HEK293T (cell line): ENCODE results near the gene CUL9.
A peak's percentile ranks its signal among the peaks of the same experiment; 100 is the strongest.

Source experiments
- CTCF ChIA-PET: fragments of 350-600 bp; formaldehyde crosslinking; extraction: SDS; loops from one replicate; lab custom pipeline; 2021; ENCODE audit warnings: antibody characterized with exemption, inconsistent platforms; lab: Yijun Ruan, JAX
- POLR2A ChIA-PET: fragments of 350-600 bp; formaldehyde crosslinking; extraction: SDS; loops from one replicate; lab custom pipeline; 2020; ENCODE audit warnings: antibody characterized with exemption, inconsistent platforms; lab: Yijun Ruan, JAX
- DNase-seq: peaks from one replicate; pipeline ENCODE4 v3.0.0; 2012; ENCODE audit warnings: mixed read lengths; ENCODE audit errors: extremely low spot score
- ARNT ChIP-seq: fragments of 450-650 bp; IDR thresholded peaks from 2 replicates; pipeline ENCODE4 v1.6.1; 2017; ENCODE audit warnings: mild to moderate bottlenecking
- BHLHE40 ChIP-seq: fragments of 450-650 bp; IDR thresholded peaks from 2 replicates; pipeline ENCODE4 v1.6.1; 2016; ENCODE audit warnings: mild to moderate bottlenecking, moderate library complexity, borderline replicate concordance
- CTBP1 ChIP-seq: fragments of 450-650 bp; IDR thresholded peaks from 2 replicates; pipeline ENCODE4 v1.6.1; 2016; ENCODE audit warnings: borderline replicate concordance
- ELF4 ChIP-seq: fragments of 450-650 bp; IDR thresholded peaks from 2 replicates; pipeline ENCODE4 v1.6.1; 2017; ENCODE audit warnings: antibody characterized with exemption
- FOXA1 ChIP-seq: fragments of 450-650 bp; IDR thresholded peaks from 2 replicates; pipeline ENCODE4 v1.6.1; 2016; ENCODE audit warnings: mild to moderate bottlenecking
- FOXK2 ChIP-seq: fragments of 450-650 bp; IDR thresholded peaks from 2 replicates; pipeline ENCODE4 v1.6.1; 2016; ENCODE audit warnings: mild to moderate bottlenecking
- FOXM1 ChIP-seq: fragments of 450-650 bp; IDR thresholded peaks from 2 replicates; pipeline ENCODE4 v1.6.1; 2017; ENCODE audit warnings: mild to moderate bottlenecking, borderline replicate concordance
- HDGF ChIP-seq: fragments of 450-650 bp; IDR thresholded peaks from 2 replicates; pipeline ENCODE4 v1.6.1; 2017; ENCODE audit warnings: antibody characterized with exemption, borderline replicate concordance
- L3MBTL2 ChIP-seq: fragments of 450-650 bp; conservative IDR thresholded peaks from 2 replicates; pipeline ENCODE4 v1.6.1; 2016; ENCODE audit warnings: mild to moderate bottlenecking
- LEF1 ChIP-seq: fragments of 450-650 bp; IDR thresholded peaks from 2 replicates; pipeline ENCODE4 v1.6.1; 2017; ENCODE audit warnings: mild to moderate bottlenecking, borderline replicate concordance
- NFRKB ChIP-seq: fragments of 450-650 bp; IDR thresholded peaks from 2 replicates; pipeline ENCODE4 v1.6.1; 2016; ENCODE audit warnings: mild to moderate bottlenecking, moderate library complexity
- SP1 ChIP-seq: fragments of 450-650 bp; IDR thresholded peaks from 2 replicates; pipeline ENCODE4 v1.6.1; 2017
- SUZ12 ChIP-seq: fragments of 450-650 bp; IDR thresholded peaks from 2 replicates; pipeline ENCODE4 v1.6.1; 2016; ENCODE audit warnings: mild to moderate bottlenecking
- TARDBP ChIP-seq: fragments of 450-650 bp; IDR thresholded peaks from 2 replicates; pipeline ENCODE4 v1.6.1; 2016
- ZNF384 ChIP-seq: fragments of 450-650 bp; IDR thresholded peaks from 2 replicates; pipeline ENCODE4 v1.6.1; 2016
- TF ChIP-seq, protein P1 (sequence below): fragments of 450-650 bp; IDR thresholded peaks from 2 replicates; pipeline ENCODE4 v1.6.1; 2016

The CUL9 gene

DNA sequence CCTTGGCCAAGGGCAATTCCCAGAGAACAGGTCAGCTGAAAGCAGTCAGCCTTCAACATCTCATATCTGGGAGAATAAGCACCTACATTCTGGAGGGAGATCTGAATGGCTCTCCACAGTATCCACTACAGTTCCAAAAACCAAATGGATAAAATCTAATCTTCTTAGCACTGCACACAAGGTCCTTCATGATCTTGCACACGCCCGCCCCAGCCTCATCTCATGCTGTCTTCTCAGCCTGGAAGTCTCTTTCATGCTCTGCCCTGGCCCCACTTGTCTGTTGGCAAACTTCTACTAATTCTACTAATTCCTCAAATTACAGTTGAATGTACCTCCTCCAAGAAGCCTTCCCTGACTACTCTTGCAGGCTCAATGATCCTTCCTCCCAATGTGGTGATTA, 59.5 kb downstream of the CUL9 start:
- ChIA-PET POLR2A (interaction anchor here (0.7 to 1.0 kb wide), 2 partner anchors 12 to 18 kb away, joined by 3 read pairs; partner anchors contain the start of gene DNPH1), CTCF (interaction anchor here (1.4 kb wide), 1 partner anchor 12 kb away, joined by 5 read pairs; the partner anchor contains the start of gene DNPH1)
- DNase-seq: no peak
- TF ChIP-seq CTBP1 (no peak), TARDBP (no peak), FOXK2 (no peak), SUZ12 (no peak), LEF1 (no peak), ELF4 (no peak), HDGF (no peak), ARNT (no peak), BHLHE40 (no peak), NFRKB (no peak), FOXM1 (no peak), FOXA1 (no peak), ZNF384 (no peak), L3MBTL2 (no peak), SP1 (no peak)
- TF ChIP-seq, protein P1, sequence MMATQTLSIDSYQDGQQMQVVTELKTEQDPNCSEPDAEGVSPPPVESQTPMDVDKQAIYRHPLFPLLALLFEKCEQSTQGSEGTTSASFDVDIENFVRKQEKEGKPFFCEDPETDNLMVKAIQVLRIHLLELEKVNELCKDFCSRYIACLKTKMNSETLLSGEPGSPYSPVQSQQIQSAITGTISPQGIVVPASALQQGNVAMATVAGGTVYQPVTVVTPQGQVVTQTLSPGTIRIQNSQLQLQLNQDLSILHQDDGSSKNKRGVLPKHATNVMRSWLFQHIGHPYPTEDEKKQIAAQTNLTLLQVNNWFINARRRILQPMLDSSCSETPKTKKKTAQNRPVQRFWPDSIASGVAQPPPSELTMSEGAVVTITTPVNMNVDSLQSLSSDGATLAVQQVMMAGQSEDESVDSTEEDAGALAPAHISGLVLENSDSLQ: no peak

DNA sequence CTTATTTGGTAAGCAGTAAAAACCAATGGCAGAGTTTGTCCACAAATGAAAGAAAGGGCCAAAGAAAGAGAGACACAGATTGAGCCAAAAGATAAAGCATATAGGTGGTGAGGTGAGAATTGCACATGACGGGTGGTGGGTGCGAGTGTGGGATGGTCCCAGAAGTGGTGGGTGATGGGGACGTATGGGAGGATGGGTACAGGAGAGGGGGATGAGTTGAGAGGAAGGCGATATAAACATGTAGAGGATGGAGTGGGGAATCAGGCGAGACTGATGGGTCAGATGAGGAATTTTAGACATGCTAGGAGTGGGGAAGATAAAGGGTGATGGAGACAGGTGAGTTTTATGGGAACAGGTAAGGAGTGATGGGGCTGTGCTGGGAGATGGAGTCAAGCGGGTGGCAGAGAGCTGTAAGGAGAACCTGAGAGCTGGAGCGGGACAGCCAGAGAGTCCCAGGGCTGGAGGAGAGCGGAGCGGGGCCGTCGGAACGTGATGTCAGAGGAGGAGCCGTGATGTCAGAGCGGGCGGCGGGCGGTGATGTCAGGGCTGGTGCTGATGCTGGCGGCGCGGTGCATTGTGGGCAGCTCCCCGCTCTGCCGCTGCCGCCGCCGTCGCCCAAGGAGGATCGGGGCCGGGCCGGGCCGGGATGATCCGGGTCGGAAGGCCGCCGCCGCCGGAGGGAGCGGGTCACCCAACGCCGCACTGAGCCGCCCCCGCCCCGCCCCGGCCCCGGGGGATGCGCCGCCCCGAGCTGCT, 61.1 kb downstream of the CUL9 start, which contains the start of gene TTBK1:
TTBK1 (plus strand) TSS at position 574 of the 756 bp plus-strand sequence. CDS start 3,180 bp downstream, outside the sequence.
- no peak for DNase-seq
- ChIA-PET CTCF (no interaction called here), POLR2A (no interaction called here)
- no peak for TF ChIP-seq SP1
- TF ChIP-seq L3MBTL2: no peak

DNA sequence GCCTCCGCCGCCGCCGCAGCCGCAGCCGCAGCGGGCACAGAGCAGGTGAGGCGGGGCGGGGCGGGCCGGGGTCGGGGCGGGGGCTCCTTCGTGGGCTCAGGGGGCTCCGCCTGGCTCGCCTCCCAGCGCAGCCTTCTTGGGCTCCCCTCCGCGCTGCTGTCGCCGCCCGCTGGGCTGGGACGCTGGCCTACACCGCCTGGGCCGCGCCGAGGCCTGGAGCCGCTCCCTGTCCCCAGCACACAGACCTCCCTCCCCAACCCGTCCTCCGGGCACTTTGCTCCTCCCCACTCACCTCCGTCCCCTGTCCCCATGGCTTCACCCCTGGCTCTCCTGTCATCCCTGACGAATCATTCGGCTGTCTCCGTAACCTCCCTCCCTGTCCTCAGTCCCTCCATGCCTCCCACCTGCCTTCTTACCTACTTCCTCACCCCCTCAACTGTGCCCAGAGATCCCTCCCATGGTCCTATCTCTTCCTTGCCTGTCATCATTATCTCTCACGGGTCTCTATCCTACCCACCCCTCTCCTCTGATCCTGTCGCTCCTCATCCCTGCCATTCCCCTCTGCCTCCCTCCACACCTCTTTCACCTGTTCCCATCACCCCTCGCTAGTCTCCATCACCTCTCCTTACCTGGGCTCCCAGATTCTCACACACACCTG, 61.8 kb downstream of the CUL9 start:
- DNase-seq: no peak
- ChIA-PET POLR2A (no interaction called here), CTCF (no interaction called here)
- no peak for TF ChIP-seq CTBP1
- no peak for TF ChIP-seq FOXK2
- no peak for TF ChIP-seq NFRKB
- TF ChIP-seq FOXM1: no peak
- TF ChIP-seq TARDBP: no peak

DNA sequence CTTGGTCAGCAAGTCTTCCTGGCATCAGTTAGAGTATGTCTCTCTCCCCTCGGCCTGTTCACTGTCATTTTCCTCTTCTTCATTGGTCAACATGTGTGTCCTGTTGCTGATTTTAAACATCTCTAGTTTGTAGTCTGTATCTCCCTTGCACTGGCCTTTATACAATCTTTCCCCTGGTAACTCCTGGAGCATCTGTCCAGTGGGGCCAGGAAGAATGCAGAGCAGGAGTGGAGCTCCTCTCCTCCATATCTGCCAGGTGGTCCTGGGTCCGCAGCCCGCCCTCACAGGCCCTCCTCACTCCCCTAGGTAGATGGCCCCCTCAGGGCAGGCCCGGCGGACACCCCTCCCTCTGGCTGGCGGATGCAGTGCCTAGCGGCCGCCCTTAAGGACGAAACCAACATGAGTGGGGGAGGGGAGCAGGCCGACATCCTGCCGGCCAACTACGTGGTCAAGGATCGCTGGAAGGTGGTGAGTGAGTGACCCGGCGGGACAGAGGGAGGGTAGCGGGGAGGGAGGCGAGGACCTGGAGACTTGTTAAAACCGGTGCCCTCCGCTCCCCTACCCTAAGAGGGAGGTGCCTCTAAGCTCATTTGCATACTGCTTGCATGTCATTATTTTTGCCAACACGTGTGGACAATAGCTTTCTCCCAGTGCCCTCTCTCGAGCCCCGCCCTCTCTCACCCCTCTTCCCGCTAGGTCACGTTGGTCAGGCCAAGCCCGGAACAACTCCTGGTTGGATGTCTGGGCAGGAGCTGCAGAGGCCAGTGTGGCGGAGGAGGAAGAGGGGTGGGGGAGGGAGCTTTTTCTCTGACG, 64.5 kb downstream of the CUL9 start:
- CTCF ChIA-PET: interaction anchor here (0.9 to 1.5 kb wide), 2 partner anchors 9 to 18 kb away, joined by 3 to 6 read pairs; partner anchors contain the start of gene DNPH1
- TF ChIP-seq HDGF (peak; percentile 29; the same call in 1 of the 2 replicates), L3MBTL2 (no peak; the same call in 1 of the 2 replicates)
- POLR2A ChIA-PET: interaction anchor here (0.5 to 1.5 kb wide), 27 partner anchors 8 to 338 kb away, joined by 3 to 20 read pairs (median 4); partner anchors contain the start of genes ABCC10, CUL7, CUL9 and DNPH1
- peak; percentile 70 for DNase-seq

DNA sequence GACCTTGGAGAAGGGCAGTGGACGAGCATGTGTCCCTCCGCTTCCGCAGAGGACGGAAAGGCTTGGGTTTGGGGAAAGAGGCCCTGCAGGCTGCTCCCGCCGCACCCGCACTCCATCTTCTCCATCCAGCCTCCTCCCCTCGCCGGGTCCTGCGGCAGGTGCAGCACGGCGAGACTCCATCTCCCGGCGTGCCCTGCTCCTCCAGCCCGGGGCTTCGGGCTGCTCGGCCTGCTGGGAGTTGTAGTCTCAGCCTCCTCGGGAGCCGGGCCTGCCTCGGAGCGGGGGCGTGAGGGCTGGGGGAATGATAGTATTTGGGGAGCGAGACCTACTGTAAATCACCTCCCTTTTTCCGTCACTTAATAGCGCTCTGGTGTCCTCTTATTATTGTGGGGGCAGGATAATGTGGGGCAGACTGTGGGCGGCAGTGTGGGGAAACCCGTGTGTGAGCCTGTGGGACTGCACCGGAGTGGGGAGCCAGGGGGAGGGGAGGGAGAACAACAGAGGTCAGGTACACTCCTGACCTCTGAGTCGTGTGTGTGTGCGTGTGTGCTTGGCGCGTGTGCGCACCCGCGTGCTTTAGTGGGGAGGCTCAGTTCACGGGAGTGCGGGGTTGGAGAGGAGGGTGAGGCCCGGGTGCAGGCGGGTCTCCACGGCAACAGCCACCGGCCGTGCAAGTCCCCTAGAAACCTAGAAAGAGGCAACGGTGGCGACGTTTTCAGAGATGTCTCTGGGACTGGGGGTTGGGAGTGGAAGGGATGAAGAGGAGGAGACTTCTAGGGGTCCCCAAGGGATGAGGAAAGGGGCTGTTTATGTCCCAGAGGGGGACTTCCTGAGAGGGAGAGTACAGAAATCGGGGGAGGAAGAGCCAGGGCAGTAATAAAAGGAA, 65.4 kb downstream of the CUL9 start:
- ChIA-PET POLR2A (interaction anchor here (0.7 to 1.5 kb wide), 27 partner anchors 8 to 270 kb away, joined by 3 to 20 read pairs (median 4); partner anchors contain the start of genes ABCC10, CUL7, CUL9 and DNPH1), CTCF (interaction anchor here (0.9 to 1.5 kb wide), 2 partner anchors 9 to 19 kb away, joined by 3 to 6 read pairs; partner anchors contain the start of gene DNPH1)
- DNase-seq: peak; percentile 95
- TF ChIP-seq L3MBTL2: peak; percentile 51
- TF ChIP-seq FOXA1: no peak
- 0 out of 2 replicates have a peak, but pooled peaks have one; percentile 14 for TF ChIP-seq TARDBP
- TF ChIP-seq ELF4: no peak; the same call in 1 of the 2 replicates
- TF ChIP-seq SUZ12: peak; percentile 90

DNA sequence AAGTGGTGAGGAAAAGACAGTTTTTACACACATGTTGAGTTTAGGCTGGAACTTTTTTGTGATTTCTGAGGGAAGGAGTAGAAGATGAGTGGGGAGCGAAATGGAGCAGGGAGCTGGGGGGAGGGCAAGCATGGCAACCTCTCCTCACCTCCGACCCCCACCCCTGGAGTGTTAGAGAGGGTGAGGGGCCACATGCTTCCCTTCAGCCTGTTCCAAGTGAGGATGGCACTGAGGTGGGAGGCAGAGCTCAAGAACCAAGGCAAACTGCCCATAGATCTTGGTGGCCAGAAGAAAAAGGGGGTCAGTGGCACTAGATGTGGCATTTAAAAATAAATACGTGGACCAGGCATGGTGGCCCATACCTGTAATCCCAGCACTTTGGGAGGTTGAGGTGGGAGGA, 66.1 kb downstream of the CUL9 start:
- DNase-seq: no peak
- ChIA-PET POLR2A (interaction anchor here (0.8 to 0.9 kb wide), 2 partner anchors 74 to 138 kb away, joined by 3 read pairs; no protein-coding TSS in a partner anchor), CTCF (no interaction called here)

More for the DNA sequence above, 66.1 kb downstream of the CUL9 start:
- TF ChIP-seq ELF4 (no peak), NFRKB (no peak), FOXM1 (no peak), ZNF384 (no peak), LEF1 (no peak), SP1 (no peak)
- TF ChIP-seq, protein P1: no peak
